CD4-positive, alpha-beta T cell treated with Interleukin-12 subunit alpha and Interleukin-12 subunit beta, for 1 hour (primary cell): ENCODE results near the gene NRP1.

Experiments used
- DNase-seq: peaks from one replicate; pipeline ENCODE4 v3.0.0-alpha.2; 2020

The NRP1 gene

DNA sequence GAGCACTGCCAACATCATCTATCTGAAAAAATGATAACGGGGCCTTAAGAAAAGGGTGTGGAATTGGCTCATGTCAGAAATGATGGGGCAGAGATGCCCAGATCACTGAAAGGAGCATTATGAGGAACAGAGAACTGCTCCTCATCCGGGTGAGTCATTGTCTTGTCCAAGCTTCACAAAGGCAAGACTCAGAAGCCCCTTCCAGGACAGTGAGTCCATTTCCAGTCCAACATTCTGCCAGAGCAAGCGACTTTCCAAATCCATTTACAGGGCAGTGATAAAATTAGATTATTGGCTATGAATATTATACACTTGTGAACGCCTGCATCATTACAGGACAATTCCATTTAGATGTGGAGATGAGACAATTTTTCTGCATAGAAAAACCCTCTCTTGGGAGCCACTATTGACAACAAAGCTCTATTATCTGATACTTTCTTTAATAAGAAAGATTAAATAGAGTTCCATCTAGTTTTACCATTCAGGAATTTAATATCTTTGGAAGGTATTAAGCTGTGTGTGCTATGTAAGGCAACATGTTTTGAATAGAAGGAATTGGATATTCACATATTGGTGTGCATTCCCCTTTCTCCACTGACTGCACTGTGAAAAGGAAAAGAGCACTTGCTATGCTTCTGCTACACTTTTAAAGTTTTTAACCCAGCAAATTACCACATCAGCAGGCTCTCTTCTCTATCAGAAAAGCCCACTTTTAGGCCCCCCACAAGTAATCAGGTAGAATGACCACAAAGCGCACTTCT is 159.6 kb downstream of the NRP1 start:
- DNase-seq = no peak

DNA sequence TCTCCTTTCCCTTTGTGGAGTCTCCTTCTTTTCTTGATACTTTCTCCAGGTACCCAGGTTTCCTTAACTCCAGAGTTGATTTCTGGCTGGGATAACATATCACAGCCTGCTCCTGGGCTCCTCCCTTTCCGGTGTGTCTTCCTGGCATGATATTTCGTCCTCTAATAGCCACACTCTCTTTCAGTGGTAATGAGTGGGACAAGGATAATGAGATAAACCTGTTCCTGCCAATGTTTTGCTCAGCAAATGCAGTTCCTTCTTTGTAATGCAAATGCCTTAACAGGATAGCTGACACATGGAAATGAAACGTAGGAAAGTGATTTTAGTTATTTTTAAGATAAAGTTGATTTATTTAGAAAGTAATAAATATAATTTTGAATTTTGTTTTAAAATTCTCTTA is 168.6 kb downstream of the NRP1 start:
- no peak for DNase-seq

DNA sequence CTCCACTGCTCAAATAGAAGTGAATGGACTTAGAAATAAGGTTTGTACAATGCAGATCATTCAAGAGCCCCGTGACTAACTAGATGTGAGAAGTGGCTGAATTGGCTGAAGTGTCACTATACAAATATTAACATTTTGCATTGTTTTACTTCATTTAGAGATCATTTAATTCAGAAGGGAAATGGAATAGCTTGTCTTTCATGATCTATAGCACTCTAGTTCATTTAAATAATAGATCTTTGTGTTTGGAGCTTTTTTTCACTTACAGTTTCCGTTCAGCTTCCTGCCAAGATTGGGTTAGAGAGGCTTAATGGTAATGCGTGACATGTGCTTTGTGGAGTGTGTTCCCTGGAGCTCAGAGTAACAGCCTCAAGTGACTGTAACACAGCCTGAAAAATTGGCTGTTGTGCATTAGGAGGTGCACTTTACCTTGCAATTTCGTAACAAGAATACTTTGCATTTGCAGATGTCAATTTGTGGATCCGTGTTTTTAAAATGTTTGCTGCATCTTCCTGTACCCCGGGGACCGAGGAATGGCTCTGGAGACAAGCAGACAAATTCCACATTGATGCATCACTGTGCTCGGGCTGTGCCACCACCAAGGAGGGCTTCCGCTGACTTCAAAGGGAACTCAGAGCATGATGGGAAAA is 170.3 kb downstream of the NRP1 start:
- DNase-seq = no peak

DNA sequence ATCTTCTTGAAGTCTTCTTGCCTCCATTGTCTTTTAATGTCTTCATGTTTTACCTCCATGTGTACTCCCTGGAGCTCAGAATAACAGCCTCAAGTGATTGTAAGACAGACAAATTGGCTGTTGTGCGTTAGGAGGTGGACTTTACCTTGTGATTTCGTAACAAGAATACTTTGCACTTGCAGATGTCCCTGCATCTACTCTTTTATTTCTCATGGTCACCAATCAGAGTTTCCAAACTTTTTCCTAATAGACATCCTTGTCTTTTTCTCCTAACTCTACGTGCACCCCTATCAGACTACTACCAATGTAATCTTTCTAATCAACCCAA is 172.3 kb downstream of the NRP1 start:
- no peak for DNase-seq

DNA sequence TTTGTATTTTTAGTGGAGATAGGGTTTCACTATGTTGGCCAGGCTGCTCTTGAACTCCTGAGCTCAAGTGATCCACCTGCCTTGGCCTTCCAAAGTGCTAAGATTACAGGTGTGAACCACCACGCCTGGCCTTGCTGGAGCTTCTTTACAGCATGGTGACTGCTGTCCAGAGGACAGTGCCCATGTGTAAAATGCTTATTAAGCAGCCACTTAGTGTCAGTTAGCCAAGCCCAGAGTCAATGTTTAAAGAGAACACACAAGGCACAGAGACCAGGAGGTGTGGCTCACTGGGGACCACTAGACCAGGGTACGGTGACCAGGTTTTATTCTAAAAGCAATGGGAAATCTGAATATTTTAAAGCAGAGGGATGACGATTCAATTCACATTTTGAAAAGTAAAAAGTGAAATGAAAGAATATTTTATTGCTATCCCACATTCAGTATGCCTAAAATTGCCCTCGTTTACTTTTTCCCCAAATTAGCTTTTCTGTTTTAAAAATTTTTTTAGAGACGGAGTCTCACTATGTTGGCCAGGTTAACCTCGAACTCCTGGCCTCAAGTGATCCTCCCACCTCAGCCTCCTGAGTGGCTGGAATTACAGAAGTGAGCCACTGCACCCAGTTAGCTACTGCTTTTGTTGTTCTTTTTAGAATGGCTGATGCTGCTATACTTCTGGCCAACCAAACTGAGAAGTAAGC is 172.8 kb downstream of the NRP1 start:
- DNase-seq = no peak

DNA sequence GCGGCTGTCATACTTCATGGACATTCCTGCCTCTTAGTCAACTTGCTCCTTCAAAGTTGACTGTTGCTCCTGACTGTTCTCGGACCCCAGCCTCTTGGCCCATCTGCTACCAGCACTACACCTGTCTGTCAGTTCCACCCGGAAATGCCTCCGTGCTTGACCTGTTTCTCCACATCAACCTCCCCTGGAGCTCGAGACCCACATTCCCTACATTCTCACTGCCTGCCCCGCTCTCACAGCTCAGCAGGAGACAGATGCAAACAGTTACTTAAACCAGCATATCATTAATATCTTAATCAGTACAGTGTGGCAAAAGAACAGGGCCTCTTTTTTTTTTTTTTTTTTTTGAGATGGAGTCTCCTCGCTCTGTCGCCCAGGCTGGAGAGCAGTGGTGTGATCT is 174.3 kb downstream of the NRP1 start:
- DNase-seq = no peak

DNA sequence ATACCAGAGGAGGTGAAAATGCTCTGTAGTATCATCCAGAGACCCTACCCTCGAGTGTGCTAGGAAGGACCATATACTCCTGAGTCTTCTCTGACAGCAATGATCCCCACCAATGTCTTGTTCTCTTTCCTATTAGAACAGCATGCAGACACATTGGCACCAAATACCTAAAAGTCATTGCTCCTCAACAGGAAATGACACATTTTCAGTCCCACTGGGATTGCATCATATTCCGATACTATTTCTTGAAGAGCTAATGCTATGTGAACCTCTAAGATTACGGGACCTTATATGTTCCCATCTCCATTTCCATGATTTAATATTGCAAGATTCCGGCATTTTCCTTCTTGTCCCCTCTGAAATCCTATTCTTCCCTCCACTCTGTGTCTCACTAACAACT is 177.4 kb downstream of the NRP1 start:
- DNase-seq = no peak

DNA sequence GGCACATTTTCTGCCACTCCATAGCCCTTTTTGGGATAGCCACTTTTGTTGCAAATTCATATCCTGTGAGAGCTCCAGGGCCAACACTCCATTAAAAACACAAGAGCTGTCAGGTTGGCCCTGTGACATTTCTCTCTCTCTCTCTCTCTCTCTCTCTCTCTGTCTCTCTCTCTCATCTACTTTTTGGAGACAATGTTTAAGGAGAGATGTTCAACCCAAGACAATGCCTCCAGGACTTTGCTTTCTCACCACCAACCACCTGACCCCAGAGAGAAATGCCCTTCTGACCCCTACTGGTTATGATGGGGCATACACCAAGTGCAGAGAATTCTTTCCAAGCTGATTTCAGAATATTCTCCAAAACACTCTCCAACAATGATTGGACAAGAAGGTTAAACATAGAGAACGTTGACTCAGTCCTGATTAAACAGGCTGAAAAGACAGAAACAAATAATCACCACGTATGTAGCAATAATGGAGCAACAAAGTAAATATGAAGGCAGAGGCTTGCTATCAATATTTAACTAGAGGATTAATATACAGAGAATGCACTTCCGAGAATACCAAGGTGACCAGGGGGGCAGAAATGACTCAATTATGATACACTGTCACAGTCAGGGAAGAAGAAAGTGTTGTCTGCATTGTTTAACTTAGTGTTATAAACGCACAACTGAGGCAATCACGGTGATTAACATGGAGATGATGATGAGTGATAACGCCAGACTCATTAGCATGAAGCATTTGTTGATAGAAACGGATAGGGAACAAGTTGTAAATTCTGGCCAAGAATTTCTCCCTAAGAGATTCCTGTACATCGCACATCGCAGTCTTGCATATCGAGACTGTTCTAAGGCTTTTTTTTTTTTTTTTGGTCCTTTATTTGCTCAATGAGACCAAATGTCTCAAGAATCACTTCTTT is 178.5 kb downstream of the NRP1 start:
- DNase-seq = peak; percentile 78

DNA sequence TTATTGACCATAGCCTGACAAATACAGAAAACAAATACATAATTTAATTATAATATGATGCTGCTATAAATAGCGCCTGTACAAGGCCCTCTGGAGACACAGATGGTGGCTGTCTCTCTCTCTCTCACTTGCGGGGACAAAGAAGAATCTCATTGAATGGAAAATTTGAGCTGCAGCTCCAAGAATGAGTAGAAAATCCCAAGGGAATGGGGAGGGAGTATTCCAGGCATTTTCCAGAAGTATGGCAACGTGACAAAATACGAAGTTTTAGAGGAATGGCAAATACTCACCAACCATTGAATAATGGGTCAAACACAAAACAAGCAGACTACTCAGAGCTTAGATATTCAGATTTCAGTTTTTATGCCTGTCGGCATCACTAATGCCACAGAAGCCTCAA is 179.9 kb downstream of the NRP1 start:
- DNase-seq = no peak

DNA sequence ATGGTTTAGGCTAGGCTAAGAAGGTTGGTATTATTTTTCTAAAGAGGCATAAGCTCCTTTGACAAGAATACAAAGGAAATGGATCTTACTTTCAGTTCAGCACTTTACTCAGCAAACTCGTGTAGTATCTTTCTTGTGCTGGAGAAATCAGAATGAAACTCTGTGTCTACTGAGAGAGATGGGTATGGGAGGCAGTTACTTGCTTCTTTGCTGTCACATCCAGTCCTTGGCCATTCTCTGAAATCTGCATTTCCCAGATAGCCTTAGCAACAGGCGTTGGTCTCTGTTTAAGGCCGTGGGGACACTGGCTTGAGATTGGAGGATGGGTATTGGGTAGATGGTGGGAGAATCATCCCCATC is 180.5 kb downstream of the NRP1 start:
- DNase-seq = peak; percentile 38

DNA sequence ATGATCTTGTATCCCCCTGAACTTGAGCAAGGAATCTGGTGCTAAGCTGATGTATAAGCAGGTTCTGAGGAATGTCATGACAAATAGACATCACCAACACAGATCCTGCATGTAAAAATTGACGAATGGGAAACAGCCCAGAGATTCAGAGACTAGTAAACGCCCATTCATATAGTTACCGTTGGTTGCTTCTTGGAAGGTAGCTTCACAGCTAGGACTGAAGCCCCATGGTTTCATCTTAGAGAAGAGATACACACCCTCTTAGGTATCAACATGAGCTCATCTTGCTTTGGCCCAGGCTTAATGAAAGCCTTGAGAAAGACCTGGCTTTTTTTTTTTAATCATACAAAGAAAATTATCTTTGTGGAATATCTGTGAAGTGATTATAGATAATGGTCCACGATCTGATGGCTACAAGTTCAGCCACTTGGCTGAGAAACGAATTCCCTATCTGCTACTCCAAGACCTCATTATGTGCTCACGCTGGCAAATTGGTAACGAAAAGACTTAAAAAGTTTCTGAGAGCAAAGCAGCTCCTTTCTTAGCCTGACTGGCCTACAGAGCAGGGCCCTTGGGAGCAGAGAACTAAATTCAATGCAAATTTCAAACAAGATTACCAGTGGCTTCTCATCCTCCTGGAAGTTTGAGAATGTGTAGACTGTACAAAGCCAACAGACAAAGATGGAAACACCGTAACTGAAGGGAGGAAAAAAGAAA is 181.1 kb downstream of the NRP1 start:
- DNase-seq = no peak

DNA sequence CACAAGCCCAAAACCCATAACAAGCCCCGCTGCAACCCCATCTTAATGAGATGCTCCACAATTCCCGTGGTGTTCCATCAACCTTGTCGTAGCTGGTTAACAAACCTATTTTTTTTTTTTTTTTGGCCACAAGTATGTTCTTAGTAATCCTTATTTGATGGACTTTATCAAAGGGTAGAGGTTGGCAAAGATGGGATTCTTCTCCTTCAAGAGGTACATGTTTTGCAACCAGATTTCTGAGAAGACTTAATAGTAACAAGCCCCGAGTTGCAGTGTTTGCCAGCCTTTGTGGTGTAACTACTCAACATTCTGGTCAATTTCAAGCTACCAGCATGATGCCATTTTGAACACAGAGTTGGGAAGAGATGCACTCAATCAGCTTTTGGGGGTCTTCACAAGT is 181.7 kb downstream of the NRP1 start:
- DNase-seq = no peak

DNA sequence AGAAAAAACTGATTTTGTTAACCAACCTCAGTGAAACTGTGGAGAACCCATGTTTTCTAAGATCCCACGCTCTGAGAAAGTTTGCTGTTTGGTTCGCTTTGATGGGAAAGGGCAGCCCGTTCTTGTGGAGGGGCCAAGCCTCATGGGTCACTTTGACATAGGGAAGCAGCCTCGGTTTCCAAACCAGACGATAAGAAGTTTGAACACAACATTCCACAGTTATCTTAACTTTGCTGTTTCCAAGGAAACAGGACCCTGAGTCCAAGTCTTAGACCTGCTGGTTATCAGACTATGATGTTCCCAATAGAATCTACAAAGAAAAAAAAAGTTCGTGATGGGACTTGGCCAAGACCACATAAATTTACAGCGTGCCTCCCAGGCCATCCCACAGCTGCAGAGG is 182.3 kb downstream of the NRP1 start:
- no peak for DNase-seq

DNA sequence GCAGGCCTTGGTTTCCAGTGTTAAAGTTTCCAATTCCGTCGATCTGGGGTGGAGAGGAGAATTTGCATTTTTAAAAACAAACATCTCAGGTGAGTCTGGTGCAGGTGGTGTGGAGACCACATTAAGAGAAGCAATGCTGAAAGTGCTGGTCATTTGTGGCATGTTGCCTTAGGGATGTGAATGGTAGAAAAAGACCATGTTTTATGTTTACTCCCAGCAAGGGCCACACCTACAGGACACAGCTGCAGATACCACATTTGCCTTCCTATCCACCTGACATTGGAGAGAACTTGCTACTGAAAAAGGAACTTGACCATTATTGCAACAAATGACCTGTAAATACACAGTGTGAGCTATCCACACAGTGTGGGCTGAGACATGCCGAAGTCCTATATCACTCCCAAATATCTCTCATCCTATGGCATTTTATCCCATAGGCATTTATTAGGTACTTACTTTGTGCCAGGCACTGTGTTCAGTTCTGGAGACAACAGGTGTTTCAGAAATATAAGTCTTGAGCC is 183.1 kb downstream of the NRP1 start:
- DNase-seq = no peak

DNA sequence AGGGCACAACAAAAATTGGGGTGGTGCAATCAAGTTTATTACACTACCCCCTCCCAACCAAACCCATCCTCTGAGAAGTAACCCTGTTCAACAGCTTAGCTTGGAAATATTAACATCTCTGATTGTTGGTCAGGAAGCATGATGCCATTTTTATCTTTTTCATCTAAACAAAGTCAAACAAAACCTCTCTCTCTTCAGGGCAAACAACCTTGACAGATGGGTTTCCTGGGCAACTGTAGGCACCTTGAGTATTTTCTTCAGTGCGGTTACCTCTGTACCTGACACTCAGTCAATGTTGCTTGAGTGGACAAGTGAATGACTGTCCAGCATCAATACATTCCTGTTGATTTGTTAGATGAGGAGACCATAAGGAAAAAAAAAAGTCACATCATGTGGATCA is 183.6 kb downstream of the NRP1 start:
- peak; percentile 72 for DNase-seq

DNA sequence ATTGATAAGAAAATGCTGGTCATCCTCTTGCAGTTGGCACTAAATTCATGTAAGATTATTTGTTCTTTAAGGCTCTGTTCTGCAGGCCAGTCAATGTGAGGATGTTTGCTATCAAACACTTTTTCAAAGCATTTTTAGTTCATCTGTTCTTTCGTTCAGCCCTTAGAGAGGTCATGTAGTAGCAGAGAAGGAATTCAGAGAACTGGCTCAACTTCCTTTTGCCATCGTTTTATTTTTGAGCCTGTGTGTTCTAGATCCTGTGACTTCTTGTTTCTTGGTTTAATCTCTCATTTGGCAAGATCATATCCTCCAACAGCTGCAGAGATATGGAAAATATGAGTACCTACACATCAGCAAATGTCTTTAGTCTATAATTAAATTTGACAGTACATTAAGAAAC is 184.3 kb downstream of the NRP1 start:
- no peak for DNase-seq

DNA sequence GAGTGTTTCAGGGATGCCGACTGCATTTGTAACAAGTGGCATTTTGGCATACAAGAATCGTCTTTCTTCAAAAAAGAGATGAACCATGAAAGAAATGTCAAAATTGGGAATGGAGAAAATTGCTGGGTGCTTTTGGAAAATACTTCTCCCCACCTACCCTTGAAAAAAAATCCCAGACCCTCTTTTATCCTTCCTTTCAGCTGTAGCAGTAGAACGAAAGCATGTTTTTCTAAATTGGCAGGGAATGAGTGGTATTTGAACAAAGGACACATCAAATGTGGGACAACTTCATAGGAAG is 187.5 kb downstream of the NRP1 start:
- DNase-seq = no peak

DNA sequence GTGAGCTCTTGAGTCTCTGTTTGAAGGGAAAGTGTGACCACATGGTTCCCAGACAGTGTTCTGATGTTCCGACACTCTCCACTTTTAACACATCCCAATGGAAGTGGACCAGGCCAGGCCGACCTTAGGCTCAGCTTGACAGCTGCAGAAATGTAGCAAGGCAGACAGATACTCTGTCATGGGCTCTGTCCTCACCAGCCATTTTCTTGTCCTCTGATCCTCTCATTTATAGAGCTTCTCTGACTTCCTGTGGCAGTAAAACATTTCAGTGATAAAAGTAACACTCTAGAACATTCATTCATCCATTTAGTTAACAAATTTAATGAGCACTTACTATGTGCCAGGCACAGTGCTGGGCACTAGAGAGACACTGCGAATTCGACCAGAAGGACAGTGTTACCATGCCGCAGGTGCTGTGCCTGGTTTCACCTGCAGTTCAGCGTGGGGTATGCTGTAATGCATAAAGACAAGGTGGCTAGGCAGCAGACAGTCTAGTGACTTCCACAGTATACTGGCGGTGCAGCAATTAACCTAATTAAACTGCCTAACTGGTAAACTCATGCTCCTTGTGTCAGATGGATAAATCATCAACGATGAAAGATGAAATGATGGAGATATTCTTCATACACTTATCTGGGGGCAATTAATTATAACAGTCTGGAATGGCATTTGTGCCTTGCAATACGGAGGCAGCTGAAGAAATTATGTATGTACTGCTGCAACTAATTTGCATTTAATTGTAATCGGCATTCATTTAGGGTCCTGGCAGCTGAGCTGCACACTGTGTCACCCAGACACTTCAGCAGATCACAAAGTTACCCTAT is 188.1 kb downstream of the NRP1 start:
- DNase-seq = no peak

DNA sequence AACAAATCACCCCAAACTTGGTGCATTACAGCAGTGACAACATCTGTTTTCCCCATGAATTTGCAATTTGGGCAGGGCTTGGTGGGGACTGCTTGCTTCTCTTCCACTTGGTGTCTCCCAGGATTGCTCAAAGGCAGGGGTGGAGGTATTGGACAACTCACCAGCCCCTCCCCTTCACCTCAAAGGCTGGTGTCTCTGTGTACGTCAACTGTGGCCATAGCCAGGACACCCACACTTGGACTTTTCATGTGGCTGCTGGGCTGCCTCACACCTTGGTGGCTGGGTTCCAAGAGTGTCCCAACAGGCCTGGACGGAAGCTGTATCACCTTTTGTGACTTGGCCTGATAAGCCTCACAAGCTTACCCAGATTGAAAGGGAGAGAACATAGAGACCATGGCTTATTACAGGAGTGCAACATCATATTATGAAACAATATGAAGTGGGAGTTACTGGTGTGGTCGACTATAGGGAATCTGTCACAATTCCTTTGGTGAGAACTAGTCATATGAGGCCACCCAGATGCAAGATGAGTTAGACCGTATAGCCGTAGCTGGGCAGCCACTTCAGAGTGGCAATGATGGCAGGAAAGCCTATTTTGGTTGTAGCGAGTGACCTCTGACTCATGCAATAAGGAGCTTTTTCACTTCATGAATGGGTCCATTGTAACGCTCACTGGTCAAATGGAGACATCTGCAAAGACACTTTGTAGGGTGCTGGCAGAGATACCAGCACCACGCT is 188.8 kb downstream of the NRP1 start:
- DNase-seq = no peak

DNA sequence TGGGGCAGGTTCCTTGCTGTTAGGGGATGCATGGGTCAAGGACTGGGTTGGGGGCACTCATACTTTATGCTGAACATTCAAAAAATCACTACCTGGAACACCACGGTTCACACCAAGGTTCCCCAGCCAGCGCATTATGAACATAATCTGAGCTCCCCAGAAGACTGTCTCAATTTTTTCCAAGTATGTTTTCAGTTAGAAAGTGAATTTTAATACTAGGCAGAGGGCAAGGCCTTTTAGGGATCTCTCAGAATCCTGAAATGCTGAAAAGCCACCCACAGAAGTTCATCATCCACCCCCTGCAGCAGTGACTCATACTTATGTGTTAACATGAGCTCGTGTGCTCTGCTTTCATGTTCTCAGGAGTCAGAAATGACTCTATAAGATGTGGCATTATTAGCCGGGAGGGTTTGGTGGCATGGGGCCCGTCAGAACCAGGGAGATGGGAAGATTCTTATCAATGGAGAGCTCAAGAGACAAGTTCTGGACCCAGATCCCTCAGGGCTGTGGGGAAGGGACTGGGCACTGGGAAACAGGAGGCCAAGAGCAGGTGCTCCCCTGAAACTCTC is 191.2 kb downstream of the NRP1 start:
- DNase-seq = peak; percentile 52

DNA sequence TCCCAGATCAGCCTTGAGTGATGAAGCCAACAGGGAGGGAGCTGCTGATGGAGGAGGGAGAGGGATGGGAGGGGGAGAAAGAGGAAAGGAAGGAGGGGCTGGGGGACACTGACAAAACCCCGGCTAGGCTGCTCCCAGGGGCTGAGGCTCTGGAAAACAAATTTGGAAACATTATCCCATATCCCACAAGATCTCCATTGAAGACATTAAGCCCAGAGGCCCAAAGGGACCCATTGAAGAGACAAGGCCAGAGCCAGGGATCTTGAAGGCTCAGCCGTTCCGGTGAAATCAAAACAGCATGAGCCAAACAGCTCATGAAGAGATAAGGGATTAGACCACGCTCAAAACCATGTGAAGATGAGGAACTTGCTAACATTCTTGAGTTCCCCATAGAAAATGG is 192.2 kb downstream of the NRP1 start:
- no peak for DNase-seq
